ENCODE data around the gene RHOG. TPM values are rescaled to one million over a fixed set of nuclear protein-coding genes. Genes with fewer than 3 reads are reported as not detected.
A peak's percentile ranks its signal among the peaks of the same experiment; 100 is the strongest.

The RHOG gene
- total and polyA plus RNA-seq, 8 donors, result 9.0 to 27.5 (median 14.0) TPM

DNA sequence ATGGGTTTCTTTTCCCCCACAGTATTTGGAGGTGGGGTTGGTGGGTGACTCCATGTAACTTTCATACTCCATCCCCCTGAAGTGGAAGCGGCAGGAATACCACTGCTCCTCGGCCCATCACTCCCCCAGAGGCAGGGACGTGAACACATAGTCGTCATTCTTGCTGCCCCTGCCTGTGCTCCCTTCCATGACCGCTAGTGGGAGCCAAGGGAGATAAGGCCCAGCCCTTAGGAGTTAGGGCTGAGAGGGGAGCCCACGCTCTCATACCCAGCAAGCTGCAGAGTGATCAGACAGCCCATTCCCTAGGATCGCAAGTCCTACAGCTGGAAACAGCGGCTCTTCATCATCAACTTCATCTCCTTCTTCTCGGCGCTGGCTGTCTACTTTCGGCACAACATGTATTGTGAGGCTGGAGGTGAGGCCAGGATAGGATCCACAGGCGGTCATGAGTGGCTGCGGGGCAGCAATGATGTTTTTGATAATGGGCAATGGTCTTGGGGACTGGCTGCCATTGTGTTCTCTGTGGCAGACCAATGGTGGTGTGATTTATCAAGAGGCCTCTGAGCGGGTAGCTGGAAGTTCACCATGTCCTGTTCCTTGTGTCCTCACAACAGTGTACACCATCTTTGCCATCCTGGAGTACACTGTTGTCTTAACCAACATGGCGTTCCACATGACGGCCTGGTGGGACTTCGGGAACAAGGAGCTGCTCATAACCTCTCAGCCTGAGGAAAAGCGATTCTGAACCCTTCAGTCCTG is 15.9 kb downstream of the RHOG start:
- peak in 5 of 6 donors; percentile 42 to 77 (median 62) for DNase-seq
- intact Hi-C loops (cut with DNase I), result no loop called here
- H3K27ac ChIP-seq, result no peak overlapping the region

DNA sequence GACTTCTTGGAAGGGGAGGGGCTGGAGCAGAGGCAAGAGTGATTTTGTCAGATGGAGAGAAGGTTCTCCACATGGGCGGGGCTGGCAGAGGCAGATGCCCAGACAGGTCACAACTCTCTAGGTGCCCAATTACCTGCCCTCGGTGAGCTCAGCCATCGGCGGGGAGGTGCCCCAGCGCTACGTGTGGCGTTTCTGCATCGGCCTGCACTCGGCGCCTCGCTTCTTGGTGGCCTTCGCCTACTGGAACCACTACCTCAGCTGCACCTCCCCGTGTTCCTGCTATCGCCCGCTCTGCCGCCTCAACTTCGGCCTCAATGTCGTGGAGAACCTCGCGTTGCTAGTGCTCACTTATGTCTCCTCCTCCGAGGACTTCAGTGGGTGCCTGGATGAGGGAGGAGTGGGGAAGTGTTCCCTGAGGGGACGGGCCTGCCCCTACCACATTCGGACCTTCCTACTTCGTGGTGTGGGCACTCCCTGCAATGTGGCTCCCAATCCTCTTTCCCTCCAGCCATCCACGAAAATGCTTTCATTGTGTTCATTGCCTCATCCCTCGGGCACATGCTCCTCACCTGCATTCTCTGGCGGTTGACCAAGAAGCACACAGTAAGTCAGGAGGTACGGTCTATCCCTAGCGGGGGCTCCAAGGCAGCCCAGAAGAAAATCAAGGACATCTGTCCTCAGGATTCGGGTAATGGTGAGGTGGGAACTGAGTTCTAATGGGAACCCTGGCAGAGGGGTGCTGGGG is 16.8 kb downstream of the RHOG start:
- H3K9me3 ChIP-seq, result no peaks in the 10 kb centered on the region
- ATAC-seq, result no peak
- H3K36me3 ChIP-seq, result peaks cover 0 to 10% (median 5%) of the 10 kb centered on the region in 3 donors
- no peak for DNase-seq
- H3K27ac ChIP-seq, result no peak overlapping the region
- no peaks in the 10 kb centered on the region for H3K4me1 ChIP-seq
- no peaks in the 10 kb centered on the region for H3K27me3 ChIP-seq
- no peak for FAIRE-seq
- no peak for TF ChIP-seq CTCF (IDR thresholded peaks at IDR 0.05)
- no peak overlapping the region for H3K4me3 ChIP-seq
- intact Hi-C loops (cut with DNase I), result no loop called here
- 92 to 95% methylated on average over 26 to 30 of the region's 30 CpGs for WGBS, 2 donors

More for the DNA sequence above, 15.9 kb downstream of the RHOG start:
- TF ChIP-seq CTCF (IDR thresholded peaks at IDR 0.05), result peak; percentile 36 to 50 (median 46)
- Histone ChIP-seq H3K27me3 (no peaks in the 10 kb centered on the region), H3K9me3 (no peaks in the 10 kb centered on the region), H3K4me1 (no peaks in the 10 kb centered on the region), H3K4me3 (no peak overlapping the region), H3K36me3 (peaks cover 0 to 10% (median 5%) of the 10 kb centered on the region in 3 donors)
- 78 to 81% methylated on average over 18 of the region's 18 CpGs for WGBS, 2 donors
- FAIRE-seq, result no peak
- peak; percentile 57 to 91 (median 78) for ATAC-seq

GRCh38 chr11:3823303-3823702 is 17.5 kb downstream of the RHOG start:
- no peak for ATAC-seq
- no peak for TF ChIP-seq CTCF (IDR thresholded peaks at IDR 0.05)
- DNase-seq, result no peak
- H3K4me3 ChIP-seq, result no peak overlapping the region
- peaks cover 0 to 10% (median 5%) of the 10 kb centered on the region in 3 donors for H3K36me3 ChIP-seq
- no peaks in the 10 kb centered on the region for H3K27me3 ChIP-seq
- no peak overlapping the region for H3K27ac ChIP-seq
- WGBS, 2 donors, result 90 to 95% methylated on average over 3 of the region's 3 CpGs
- no peaks in the 10 kb centered on the region for H3K9me3 ChIP-seq
- no peak for FAIRE-seq
- intact Hi-C loops (cut with DNase I), result no loop called here
- H3K4me1 ChIP-seq, result no peaks in the 10 kb centered on the region

GRCh38 chr11:3822312-3822711 is 18.4 kb downstream of the RHOG start:
- intact Hi-C loops (cut with DNase I), result no loop called here
- no peak for TF ChIP-seq CTCF (IDR thresholded peaks at IDR 0.05)
- Histone ChIP-seq H3K27me3 (no peaks in the 10 kb centered on the region), H3K9me3 (no peaks in the 10 kb centered on the region), H3K4me1 (no peaks in the 10 kb centered on the region), H3K36me3 (peaks cover 0 to 6% (median 3%) of the 10 kb centered on the region in 3 donors), H3K4me3 (no peak overlapping the region), H3K27ac (no peak overlapping the region)
- DNase-seq, result no peak
- FAIRE-seq, result no peak
- WGBS, 2 donors, result 91 to 95% methylated on average over 5 to 7 of the region's 7 CpGs
- no peak for ATAC-seq
